ENCODE measurements around the gene FERMT3. TPM values are rescaled to one million over a fixed set of nuclear protein-coding genes. Genes with fewer than 3 reads are reported as not detected.

The FERMT3 gene
- total RNA-seq, 2 donors from 2014 or later: 142 to 193 TPM

- Mint-ChIP-seq H3K36me3 (peaks cover 6 to 17% of the 10 kb centered on the region in 2 donors), H3K9me3 (no peaks in the 10 kb centered on the region), H3K27ac (no peak overlapping the region)
- DNase-seq (ENCODE audit: low spot score in 2 of 2) (peak; percentile 44 to 75), ATAC-seq (peak in 1 of 2 donors; percentile 23)
Measured at GRCh38 chr11:64181506-64182411, 24.8 kb upstream of the FERMT3 start.

GRCh38 chr11:64183890-64184289 is 22.6 kb upstream of the FERMT3 start:
- no peaks in the 10 kb centered on the region for H3K9me3 Mint-ChIP-seq
- H3K36me3 Mint-ChIP-seq: peaks cover 6 to 12% of the 10 kb centered on the region in 2 donors
- no peak overlapping the region for H3K27ac Mint-ChIP-seq
- no peak for DNase-seq (ENCODE audit: low spot score in 2 of 2)
- ATAC-seq: no peak

GRCh38 chr11:64185175-64185692 is 21.3 kb upstream of the FERMT3 start:
- peak; percentile 1 to 15 for ATAC-seq
- DNase-seq (ENCODE audit: low spot score in 2 of 2): peak in 1 of 2 donors; percentile 50
- Mint-ChIP-seq H3K9me3 (no peaks in the 10 kb centered on the region), H3K36me3 (peaks cover 6 to 10% of the 10 kb centered on the region in 2 donors), H3K27ac (peak overlapping the region in 1 of 2 donors; percentile 99)

GRCh38 chr11:64185693-64186491 is 20.6 kb upstream of the FERMT3 start, which contains the start of gene STIP1:
Gene STIP1 (plus strand): TSS chr11:64186171. CDS start chr11:64186262, 91 bp downstream.
- Mint-ChIP-seq H3K36me3 (peaks cover 6 to 10% of the 10 kb centered on the region in 2 donors), H3K27ac (peak within 1 kb of the TSS in 1 of 2 donors; percentile 99), H3K9me3 (no peaks in the 10 kb centered on the region)
- DNase-seq (ENCODE audit: low spot score in 2 of 2) (peak; percentile 99 to 100), ATAC-seq (peak; percentile 88 to 89)

- ATAC-seq: no peak
Measured at GRCh38 chr11:64186492-64187165, 19.9 kb upstream of the FERMT3 start.

GRCh38 chr11:64192434-64192833 is 14.1 kb upstream of the FERMT3 start:
- no peak for ATAC-seq
- no peak for DNase-seq (ENCODE audit: low spot score in 2 of 2)
- Mint-ChIP-seq H3K36me3 (peaks cover 31% of the 10 kb centered on the region in 2 donors), H3K27ac (peak overlapping the region in 1 of 2 donors; percentile 82), H3K9me3 (no peaks in the 10 kb centered on the region)

More at GRCh38 chr11:64186492-64187165, 19.9 kb upstream of the FERMT3 start:
- Mint-ChIP-seq H3K9me3 (no peaks in the 10 kb centered on the region), H3K36me3 (peaks cover 6 to 10% of the 10 kb centered on the region in 2 donors), H3K27ac (no peak overlapping the region)
- peak; percentile 54 to 71 for DNase-seq (ENCODE audit: low spot score in 2 of 2)

- DNase-seq (ENCODE audit: low spot score in 2 of 2) (no peak), ATAC-seq (no peak)
- Mint-ChIP-seq H3K36me3 (peaks cover 34 to 43% of the 10 kb centered on the region in 2 donors), H3K9me3 (no peaks in the 10 kb centered on the region), H3K27ac (no peak overlapping the region)
Measured at GRCh38 chr11:64196626-64197025, 9.9 kb upstream of the FERMT3 start.

- H3K27ac Mint-ChIP-seq: peak overlapping the region in 1 of 2 donors; percentile 36
- DNase-seq (ENCODE audit: low spot score in 2 of 2) (no peak), ATAC-seq (no peak)
- H3K9me3 Mint-ChIP-seq: no peaks in the 10 kb centered on the region
- H3K36me3 Mint-ChIP-seq: peaks cover 39 to 48% of the 10 kb centered on the region in 2 donors
Measured at GRCh38 chr11:64198511-64198910, 8.0 kb upstream of the FERMT3 start.

GRCh38 chr11:64201543-64201942 is 5.0 kb upstream of the FERMT3 start:
- DNase-seq (ENCODE audit: low spot score in 2 of 2): no peak
- no peak for ATAC-seq
- no peaks in the 10 kb centered on the region for H3K9me3 Mint-ChIP-seq
- H3K36me3 Mint-ChIP-seq: peaks cover 36 to 46% of the 10 kb centered on the region in 2 donors
- H3K27ac Mint-ChIP-seq: peak overlapping the region; percentile 13 to 39

GRCh38 chr11:64202992-64203391 is 3.5 kb upstream of the FERMT3 start:
- Mint-ChIP-seq H3K36me3 (peaks cover 44 to 49% of the 10 kb centered on the region in 2 donors), H3K9me3 (no peaks in the 10 kb centered on the region)

GRCh38 chr11:64203421-64204079 is 3.0 kb upstream of the FERMT3 start:
- Mint-ChIP-seq H3K36me3 (peaks cover 45 to 49% of the 10 kb centered on the region in 2 donors), H3K27ac (peak overlapping the region in 1 of 2 donors; percentile 68), H3K9me3 (no peaks in the 10 kb centered on the region)
- no peak for DNase-seq (ENCODE audit: low spot score in 2 of 2)
- no peak for ATAC-seq

More at GRCh38 chr11:64202992-64203391, 3.5 kb upstream of the FERMT3 start:
- peak overlapping the region in 1 of 2 donors; percentile 22 for H3K27ac Mint-ChIP-seq
- no peak for ATAC-seq
- no peak for DNase-seq (ENCODE audit: low spot score in 2 of 2)

- Mint-ChIP-seq H3K36me3 (peaks cover 49 to 50% of the 10 kb centered on the region in 2 donors), H3K27ac (peak overlapping the region; percentile 68 to 69), H3K9me3 (no peaks in the 10 kb centered on the region)
- DNase-seq (ENCODE audit: low spot score in 2 of 2): no peak
- ATAC-seq: no peak
Measured at GRCh38 chr11:64204080-64204440, 2.5 kb upstream of the FERMT3 start.

- H3K27ac Mint-ChIP-seq: peak overlapping the region; percentile 69 to 92
- ATAC-seq: peak in 1 of 2 donors; percentile 27
- H3K9me3 Mint-ChIP-seq: no peaks in the 10 kb centered on the region
- DNase-seq (ENCODE audit: low spot score in 2 of 2): peak in 1 of 2 donors; percentile 75
- peaks cover 49 to 52% of the 10 kb centered on the region in 2 donors for H3K36me3 Mint-ChIP-seq
Measured at GRCh38 chr11:64204464-64204989, 2.0 kb upstream of the FERMT3 start.

- DNase-seq (ENCODE audit: low spot score in 2 of 2) (peak; percentile 78 to 92), ATAC-seq (peak; percentile 77 to 81)
- Mint-ChIP-seq H3K27ac (peak overlapping the region; percentile 97 to 98), H3K9me3 (no peaks in the 10 kb centered on the region), H3K36me3 (peaks cover 46 to 56% of the 10 kb centered on the region in 2 donors)
Measured at GRCh38 chr11:64207256-64208085, 950 bp downstream of the FERMT3 start.

All from activated naive CD4-positive, alpha-beta T cell treated with anti-CD3 and anti-CD28 coated beads, Interleukin-2, amount 50 U/mL, for 72 hours (primary cell).